NCI-H748 treated with DMSO at 0.1 percent for 48 hours (cell line): ENCODE results near the gene AQP3.
"Not testable (repeated sequence)": the region's sequence is repeated elsewhere in the genome, so short reads cannot be mapped to it uniquely, and the experiment has no call there.

Experiments used
- DNase-seq: peaks from one replicate; lab custom pipeline; 2025; lab: John Stamatoyannopoulos, UW

AQP3 gene

DNA sequence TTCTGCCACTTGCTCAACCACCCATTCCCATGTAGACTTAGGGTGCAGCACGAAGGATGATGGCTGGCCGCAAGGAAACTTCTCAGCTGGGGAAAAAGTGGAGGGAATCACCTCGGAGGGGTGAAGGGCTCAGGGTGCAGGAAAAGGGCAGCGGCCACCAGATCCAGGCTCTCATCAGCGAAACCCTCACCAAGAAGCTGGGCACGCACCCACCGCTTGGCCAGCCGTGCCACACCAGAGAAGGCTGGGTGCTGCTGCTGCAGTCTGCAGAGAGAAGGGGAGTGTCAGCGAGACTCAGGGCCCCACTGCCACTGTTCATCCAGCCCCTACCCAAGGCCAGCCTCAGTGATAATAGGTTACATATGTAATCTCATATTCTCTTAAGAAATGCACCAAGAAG, 17.7 kb upstream of the AQP3 start:
- no peak for DNase-seq

DNA sequence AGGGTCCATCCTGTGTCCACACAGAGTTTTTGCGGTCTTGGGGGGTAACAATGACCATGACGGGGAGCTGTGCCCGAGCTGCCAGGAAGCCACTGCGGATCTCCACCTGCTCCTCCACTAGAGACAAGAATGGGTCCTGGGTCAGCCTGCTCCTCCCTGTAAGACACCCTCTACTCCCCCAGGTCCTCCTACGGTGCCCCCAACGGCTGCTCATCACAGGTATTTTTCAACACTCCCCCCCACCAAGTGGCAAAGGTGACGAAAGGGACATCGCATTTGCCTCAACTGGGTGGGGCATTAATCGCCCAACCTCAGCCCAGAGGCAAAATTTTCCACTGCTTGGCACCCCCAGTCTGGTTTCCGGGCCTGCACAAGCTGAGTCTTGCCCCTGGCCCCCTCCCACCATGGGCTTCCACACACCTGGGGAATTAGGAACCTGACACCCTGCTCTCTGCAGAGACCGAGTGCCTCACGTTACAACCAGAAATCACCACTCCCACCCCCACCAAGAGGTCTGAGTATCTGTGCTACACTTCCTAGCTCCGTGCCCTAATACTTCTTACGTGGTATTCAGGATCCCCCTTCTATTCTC, 16.7 kb upstream of the AQP3 start:
- DNase-seq, result no peak

DNA sequence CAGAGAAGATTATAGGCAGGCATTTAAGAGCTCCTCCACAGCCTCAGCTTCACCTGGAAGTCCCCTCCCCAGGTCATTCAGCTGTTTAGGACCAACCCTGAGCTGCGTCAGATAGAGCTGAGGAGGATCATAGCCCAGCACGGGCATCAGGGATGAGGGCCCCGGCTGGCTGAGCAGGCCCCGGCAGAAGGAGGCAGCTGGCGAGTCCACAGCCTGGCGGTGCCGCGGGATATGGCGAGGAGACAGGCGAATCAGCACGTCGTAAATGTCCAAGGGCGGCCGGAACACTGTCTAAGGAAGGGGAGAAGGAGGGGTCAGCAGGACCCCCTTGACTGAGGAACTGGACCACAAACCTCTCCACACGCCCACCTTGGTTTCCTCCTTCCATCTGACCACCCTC, 15.8 kb upstream of the AQP3 start:
- DNase-seq, result no peak

DNA sequence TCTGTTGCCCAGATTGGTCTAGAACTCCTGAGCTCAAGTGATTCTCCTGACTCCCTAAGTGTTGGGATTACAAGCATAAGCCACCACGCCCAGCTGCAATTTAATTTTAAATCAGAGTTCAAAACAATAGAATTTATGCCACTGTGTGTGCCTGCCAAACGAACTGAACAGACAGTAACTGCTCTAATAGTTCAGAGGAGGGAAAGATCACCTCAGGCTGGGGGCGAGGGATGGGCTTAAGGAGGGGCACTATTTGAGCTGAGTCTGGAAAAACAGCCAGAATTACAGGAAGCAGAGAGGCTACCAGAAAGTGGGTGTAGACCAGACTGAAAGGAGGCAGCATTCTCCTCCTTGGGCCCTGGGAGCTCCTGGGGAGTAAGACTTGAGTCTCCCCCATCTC, 14.1 kb upstream of the AQP3 start:
- no peak for DNase-seq

DNA sequence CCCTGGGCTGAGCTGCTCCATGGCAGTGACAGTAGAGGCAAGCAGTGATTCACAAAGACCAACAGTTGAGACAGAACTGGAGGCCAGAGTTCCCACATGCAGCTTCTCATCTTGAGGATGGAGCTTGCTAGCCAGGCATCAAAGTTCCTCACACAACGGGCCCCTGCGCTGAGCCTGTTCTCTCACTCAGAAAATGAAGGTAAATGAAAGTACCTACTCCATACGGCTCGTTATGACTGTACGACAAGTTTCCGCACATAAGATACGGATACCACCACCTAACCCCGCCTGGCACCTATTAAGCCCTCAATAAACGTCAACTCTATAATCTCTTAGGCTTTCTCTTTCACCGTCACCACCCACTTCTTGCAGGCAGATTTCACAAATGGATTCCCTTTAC, 13.5 kb upstream of the AQP3 start:
- no peak for DNase-seq

DNA sequence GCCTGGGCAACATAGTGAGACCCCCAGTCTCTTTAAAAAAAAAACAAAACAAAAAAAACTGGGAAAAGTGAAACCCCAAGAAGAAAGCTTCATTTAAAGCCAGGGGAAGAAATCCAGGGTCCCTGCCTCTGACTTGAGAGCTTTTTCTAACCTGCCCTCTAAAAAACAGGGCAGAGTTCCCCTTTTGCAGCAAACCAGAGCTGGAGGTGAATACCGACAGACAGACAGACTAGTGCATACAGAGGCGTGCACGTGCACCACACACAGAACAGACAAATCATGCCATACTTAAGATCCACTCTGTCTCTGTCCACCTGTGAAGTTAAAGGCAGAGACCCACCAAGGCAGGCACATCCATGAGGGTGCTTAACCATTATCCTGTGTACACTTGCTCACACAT, 11.7 kb upstream of the AQP3 start:
- no peak for DNase-seq

DNA sequence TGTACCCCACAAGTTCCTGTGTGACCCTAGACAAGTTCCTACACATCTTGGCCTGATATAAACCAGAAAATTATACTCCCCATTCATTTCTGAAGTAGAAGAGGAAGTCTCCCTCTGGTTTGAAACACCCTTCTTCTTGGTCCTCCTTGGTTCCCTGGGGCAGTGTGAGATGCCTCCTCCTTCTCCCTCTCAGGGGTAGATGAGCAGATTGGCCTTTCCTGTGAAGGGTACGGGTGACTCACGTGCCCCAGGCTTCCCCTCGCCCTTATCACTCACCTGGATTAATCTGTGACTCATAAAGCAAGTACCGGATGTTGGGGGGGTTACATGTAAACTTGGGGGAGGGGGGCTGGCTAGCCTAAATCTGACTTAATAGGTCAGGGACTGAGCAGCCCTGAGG, 11.1 kb upstream of the AQP3 start:
- no peak for DNase-seq

DNA sequence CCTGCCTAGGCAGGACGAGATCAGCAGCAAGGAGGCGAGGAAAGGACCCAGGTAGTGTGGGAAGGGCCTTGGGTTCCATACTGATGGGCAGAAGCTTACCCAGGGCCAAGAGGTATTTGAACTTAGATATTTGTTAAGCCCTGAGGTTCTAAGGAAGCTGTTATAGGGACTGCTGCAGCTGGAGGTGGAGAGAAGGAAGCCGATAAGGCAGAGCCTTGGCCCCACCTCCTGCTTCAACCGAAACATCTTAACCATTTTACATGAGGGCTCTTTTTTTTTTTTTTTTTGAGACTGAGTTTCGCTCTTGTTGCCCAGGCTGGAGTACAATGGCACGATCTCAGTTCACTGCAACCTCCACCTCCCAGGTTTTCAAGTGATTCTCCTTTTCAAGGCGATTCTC, 8.6 kb upstream of the AQP3 start:
- no peak for DNase-seq

DNA sequence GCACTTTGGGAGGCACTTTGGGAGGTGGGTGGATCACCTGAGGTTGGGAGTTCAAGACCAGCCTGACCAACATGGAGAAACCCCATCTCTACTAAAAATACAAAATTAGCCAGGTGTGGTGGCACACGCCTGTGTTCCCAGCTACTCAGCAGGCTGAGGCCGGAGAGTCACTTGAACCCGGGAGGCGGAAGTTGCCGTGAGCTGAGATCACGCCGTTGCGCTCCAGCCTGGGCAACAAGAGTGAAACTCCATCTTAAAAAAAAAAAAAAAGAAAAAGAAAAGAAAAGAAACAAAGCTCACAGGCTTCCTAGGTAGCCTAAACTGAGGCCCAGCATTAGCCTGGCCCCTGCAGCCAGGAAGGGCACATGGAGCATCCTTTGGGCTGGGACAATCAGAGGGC, 8.1 kb upstream of the AQP3 start:
- DNase-seq, result not testable (repeated sequence)

DNA sequence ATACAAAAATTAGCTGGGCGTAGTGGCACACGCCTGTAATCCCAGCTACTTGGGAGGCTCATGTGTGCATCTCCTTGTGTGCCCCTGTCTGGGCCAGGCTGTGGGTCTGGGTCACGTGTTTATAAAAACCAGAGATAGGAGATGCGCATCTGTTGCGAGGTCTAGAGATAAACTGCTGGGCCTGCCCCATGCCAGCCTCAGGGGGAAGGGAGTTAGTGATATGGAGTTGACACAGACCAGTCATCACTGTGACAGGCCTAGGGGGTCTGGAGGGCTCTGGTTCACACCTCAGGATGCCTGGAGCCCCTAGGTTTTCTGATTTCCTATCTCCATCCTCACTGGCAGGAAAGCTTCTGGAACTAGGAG, 7.3 kb upstream of the AQP3 start:
- not testable (repeated sequence) for DNase-seq

DNA sequence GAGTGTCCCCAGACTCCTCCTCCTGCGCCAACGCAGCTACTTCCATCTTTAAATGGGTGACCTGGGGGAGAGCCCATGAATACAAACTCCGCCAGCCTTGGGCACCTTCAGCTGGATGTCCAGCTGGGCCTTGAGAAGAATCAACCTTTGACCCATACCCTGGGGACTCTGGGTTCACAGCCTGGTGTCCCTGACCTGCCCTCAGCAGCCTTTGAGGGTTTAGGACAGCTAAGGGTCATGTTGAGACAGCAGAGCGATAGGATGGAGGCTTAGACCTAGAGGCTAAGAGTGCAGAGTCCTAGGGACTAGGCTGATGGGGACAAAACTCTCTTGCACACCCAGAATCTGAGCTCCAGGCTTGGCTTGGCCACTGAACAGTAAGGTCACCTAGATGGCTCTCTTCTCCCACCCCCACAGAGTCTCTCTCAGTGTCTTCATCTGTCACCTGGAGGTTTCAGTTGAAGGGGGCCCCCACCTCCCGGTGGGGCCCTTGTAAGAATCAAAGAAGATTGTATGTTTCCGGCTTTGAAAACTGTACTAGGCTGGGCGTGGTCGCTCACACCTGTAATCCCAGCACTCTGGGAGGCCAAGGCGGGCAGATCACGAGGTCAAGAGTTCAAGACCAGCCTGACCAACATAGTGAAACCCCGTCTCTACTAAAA, 6.7 kb upstream of the AQP3 start:
- DNase-seq, result no peak

DNA sequence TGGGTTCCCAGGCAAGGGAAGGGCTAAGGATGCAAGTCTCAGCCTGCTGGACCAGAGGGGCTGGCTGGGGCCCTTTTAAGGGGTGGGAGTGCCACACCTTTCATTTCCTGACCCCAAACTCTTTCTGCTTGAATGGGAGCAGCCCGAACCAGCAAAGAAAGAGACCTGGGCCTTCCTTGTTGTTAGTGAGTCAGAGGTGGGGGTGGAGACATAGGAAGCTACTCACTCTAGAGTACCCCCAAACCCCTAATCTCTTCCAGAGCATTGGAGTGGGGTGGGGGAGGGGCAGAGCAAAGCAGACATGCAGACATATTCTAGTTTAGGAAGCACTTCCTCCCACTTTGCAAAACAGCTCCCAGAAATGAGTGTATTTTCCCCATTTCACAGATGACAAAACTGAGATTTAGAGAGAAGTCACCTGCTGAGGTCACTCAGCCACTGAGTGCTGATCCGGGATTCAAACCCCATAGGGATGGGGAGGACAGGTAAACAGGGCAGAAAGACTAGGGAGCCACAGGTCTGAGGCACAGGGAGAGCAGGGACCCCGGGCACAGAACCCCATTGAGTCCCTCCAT, 6.0 kb upstream of the AQP3 start:
- DNase-seq, result no peak

DNA sequence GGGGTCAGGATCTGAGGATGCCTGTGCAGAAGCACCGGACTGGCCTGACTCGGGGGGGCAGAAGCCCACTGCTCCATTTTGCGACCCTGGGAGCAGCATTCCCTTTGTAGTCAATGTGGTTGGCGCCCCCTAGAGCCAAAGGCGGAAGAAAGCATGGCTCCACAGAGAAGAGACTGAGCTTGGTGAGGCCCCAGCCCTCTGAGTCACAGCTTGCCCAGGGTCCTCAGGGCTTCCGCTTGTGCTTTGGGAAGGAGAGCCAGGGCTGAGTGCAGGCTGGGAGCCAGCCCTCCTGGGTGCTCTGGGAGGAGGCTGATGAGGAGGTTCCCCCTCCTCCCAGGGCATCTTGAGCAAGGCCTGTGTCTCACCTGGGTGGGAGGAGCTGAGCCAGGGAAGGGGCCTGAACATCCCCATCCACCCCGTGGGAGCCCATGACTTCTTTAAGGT, 5.5 kb upstream of the AQP3 start:
- DNase-seq, result no peak

DNA sequence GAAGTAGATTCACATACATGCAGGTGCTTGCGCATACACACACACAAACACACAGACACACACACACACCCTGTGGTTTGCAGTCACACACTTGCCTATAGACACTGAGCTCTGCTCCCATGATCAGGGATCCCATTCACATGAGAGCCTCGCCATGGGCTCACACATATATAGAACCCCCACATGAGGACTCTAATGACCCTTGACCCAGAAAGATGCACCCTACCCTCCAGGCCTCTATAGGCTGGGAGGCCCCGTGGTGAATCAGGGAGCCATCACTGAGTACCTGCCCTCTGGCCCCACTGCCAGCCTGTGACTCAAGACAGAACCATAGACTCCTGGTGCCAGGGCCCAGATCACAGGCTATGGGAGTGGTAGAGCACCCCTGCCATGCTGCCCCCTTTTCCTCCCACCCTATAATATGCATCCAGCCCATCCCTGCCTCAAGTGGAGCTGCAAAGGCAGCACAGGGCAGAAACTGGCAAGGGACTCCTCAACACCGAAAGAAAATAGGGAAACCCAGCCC, 3.3 kb upstream of the AQP3 start:
- DNase-seq, result no peak

DNA sequence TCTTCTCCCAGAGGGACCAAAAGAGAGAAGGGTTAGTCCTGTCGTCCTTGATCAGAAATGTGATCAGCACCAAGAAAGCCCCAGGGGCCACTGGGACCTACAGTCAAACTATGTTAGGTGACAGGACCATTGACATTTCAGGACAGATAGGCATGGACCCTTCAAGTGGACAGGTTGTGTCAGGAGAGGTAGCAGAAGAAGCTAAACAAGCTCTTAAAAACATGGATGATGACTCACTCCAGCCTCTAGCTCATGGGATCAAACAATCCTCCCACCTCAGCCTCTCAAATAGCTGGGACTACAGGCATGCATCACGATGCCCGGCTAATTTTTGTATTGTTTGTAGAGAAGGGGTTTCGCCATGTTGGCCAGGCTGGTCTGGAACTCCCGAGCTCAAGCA, 2.3 kb upstream of the AQP3 start:
- DNase-seq, result no peak

DNA sequence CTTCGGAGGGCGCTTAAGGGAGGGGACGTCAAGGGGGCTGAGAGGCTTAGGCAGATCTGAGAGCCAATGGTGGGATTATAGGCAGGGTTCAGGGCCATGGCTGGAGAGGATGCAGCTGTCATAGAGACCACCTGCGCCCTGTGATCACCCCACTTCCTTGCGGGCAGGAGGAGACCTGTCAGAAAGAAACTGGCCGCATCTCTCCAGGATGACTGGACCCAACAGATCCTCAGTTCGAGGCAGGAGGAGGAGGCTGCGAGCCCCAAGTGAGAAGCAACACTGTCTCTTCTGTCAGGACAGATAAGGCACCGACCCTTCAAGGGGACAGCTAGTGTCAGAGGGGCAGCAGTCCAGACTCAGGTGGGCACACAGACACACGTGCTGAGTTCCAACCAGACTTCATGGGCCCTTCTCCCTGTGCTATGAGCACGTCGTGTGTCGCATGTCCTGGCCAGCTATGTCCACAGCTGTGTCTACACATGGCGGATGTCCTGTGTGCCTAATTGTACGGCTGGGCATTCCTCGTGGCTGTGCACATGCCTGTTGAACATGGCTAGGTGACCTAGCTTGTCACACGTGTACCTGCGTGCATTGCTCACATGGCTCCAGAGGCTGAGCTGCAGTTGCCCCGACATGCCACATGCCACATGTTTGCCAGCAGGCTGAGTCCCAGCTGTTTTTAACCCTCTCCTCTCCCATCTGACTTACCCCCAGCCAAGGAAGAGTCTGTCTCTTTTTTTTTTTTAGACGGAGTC, 583 bp upstream of the AQP3 start:
- no peak for DNase-seq

DNA sequence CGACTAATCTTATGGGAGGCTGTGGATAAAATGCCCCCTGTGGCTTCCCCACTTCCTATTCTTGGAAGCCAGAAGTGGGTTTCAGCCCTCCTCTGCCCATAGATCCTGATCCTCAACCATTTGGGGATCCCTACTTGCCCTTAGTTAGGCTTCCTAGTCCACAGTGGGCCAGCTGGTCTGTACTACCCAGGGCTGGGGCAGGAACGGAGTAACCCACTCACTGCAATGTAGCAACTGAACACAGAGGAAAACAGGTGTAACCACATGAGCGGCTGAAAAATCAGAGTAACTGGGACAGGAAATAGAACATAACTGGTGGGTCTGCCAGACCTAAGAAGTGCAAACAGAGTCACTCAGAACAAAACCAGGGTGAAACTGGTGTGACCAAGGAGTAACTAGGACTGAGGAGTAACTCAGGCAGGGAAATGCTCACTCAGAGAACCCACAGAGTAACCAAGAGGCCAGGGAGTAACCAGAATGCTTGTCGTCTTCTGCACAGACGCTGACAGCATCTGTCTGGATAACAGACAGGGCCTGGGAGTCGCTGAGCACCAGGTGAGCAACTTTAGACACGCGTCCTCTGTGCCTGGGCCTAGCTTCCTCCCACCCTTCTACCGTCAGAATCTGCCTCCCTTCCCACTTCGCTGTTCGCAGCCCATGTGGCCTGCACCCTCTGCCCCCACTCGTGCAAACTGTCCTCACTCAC, 1.0 kb downstream of the AQP3 start:
- DNase-seq, result no peak

DNA sequence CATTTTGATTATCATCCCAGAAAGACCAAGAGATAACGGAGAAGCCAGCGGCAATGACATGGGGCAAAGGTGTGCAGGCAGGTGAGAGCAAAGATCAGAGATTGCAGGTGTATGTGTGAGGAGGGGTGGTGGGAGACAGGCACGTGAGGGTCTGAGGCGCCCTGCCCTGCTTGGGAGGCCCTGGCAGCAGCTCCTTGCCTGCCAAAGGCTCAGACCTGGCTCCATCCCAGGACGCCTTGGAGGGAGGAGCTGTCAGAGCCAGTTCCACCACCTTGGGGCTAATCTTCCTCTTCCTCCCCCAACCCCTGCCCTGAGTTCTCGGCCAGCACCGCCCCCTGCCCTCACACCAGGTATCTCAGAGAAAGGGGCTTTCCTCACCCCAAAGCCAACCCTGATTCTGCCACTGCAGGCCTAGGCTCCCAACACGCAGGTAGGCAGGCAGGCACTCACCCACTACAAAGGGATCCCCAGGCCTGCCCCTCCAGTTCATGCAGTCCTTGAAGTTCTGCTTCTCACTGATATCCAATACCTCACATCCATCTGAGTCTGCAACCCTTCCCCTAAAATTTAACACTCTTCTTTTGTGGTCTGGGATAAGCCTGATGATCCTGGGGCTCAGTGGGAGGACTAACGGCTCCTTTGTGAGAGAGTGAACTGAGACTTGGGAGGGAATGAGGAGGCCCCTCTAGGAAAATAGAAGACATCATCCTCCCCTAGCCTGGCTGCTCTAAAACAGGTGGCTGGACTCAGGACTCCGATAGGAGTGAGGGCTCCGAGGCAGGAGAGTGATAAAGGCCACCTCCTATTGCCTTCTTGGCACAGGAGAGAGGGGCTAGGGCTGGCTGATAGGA, 1.8 kb downstream of the AQP3 start:
- DNase-seq, result no peak

DNA sequence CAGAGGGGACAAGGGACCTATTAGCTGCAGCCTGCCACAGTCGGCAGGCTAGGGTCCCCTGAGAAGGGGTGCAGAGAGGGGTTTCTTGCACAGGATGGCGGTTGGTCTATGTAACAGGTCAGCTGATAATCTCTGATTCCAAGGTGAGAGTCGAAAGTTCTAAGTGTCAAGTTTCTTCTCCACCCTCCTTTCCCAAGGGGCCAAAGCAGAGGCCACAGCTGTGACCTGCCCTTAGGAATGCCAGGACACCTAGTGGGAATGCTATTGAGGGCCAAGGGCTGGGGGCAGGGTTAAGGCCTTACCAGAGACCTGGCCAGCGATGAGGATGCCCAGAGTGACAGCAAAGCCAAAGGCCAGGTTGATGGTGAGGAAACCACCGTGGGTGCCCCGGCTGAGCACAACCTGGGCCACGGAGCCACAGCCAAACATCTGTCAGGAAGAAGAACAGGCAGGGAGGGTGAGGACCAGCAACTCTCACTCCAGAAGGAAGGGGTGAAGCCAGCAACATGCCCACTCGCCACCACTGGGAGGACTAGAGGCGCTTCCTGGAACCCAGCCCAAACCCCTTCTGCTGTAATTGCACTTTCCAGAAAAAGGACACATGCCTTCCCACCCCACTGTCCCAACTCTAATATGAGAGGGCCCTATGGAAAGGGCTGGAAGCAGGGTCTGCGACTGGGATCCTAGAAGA, 3.8 kb downstream of the AQP3 start:
- DNase-seq, result no peak

DNA sequence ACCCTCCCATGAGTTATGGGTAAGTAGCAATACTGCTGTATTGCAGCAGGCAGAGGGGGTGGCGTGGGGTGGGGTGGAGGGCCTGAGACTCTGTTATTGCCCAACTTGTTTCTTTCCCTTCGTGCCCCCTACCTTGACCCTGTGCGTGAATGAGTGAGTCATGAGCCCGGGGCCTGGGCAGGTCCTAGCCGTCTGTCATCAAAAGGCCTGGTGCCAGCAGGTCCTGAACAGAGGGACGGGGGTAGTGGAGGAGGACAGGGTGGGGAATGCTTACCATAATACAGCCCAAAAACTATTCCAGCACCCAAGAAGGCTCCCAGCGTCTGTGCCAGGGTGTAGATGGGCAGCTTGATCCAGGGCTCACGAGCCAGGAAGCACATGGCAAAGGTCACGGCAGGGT, 4.3 kb downstream of the AQP3 start:
- no peak for DNase-seq

DNA sequence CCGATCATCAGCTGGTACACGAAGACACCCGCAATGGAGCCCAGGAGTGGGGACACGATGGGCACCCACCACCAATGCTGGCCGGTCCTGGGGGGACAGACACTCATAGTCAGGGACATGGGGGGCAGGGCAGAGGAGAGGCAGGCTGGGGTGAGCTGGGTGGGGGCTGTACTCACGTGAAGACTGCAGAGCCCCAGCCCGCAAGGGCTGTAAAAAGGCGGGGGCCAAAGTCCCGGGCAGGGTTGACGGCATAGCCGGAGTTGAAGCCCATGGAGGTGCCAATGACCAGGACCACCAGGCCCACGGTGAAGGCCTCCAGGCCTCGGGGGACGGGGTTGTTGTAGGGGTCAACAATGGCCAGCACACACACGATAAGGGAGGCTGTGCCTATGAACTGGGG, 5.3 kb downstream of the AQP3 start:
- no peak for DNase-seq
